GM19238 (cell line): ENCODE measurements around the gene STK36.
A peak's percentile ranks its signal among the peaks of the same experiment; 100 is the strongest.

Experiments
- DNase-seq: peaks from one replicate; pipeline ENCODE4 v3.0.0; 2011; ENCODE audit warnings: low spot score; ENCODE audit not compliant: insufficient read length

Gene STK36

GRCh38 chr2:218671654-218672566, at the start of gene STK36, which contains the start of gene RNF25:
Gene STK36 (plus strand): TSS chr2:218672086. CDS start chr2:218672830, 744 bp downstream.
Gene RNF25 (minus strand): TSS chr2:218672002. CDS start chr2:218671970, 32 bp downstream.
- DNase-seq: peak; percentile 89

- DNase-seq: no peak
Measured at GRCh38 chr2:218622606-218623365, 49.1 kb upstream of the STK36 start.

- no peak for DNase-seq
Measured at GRCh38 chr2:218623366-218623705, 48.5 kb upstream of the STK36 start.

GRCh38 chr2:218626369-218626768, 45.5 kb upstream of the STK36 start:
- no peak for DNase-seq

GRCh38 chr2:218627939-218628338, 43.9 kb upstream of the STK36 start:
- no peak for DNase-seq

- no peak for DNase-seq
Measured at GRCh38 chr2:218631837-218632236, 40.0 kb upstream of the STK36 start.

GRCh38 chr2:218635719-218636118, 36.2 kb upstream of the STK36 start:
- DNase-seq: no peak

- no peak for DNase-seq
Measured at GRCh38 chr2:218638372-218638771, 33.5 kb upstream of the STK36 start.

- no peak for DNase-seq
Measured at GRCh38 chr2:218642121-218642656, 29.7 kb upstream of the STK36 start.

- DNase-seq: no peak
Measured at GRCh38 chr2:218642786-218643185, 29.1 kb upstream of the STK36 start.

GRCh38 chr2:218643751-218644310, 28.1 kb upstream of the STK36 start:
- DNase-seq: no peak

GRCh38 chr2:218644721-218645120, 27.2 kb upstream of the STK36 start:
- DNase-seq: no peak

- DNase-seq: no peak
Measured at GRCh38 chr2:218645126-218645525, 26.8 kb upstream of the STK36 start.

- peak; percentile 30 for DNase-seq
Measured at GRCh38 chr2:218648088-218648786, 23.6 kb upstream of the STK36 start.

GRCh38 chr2:218648787-218649100, 23.1 kb upstream of the STK36 start:
- no peak for DNase-seq

- no peak for DNase-seq
Measured at GRCh38 chr2:218655751-218656150, 16.1 kb upstream of the STK36 start.

- DNase-seq: peak; percentile 43
Measured at GRCh38 chr2:218658671-218659257, 13.1 kb upstream of the STK36 start.

GRCh38 chr2:218659258-218659987, 12.5 kb upstream of the STK36 start, which contains the start of the genes BCS1L and ZNF142:
Gene BCS1L (plus strand): TSS chr2:218659683. CDS start chr2:218660988, 1,305 bp downstream.
Gene ZNF142 (minus strand): TSS chr2:218659623. CDS start chr2:218656429, 3,194 bp downstream.
- DNase-seq: peak; percentile 92

GRCh38 chr2:218659988-218660358, 11.9 kb upstream of the STK36 start:
- DNase-seq: no peak

GRCh38 chr2:218662377-218662776, 9.5 kb upstream of the STK36 start:
- DNase-seq: no peak
